Measurements from ENCODE around the gene MAN2A1.

The MAN2A1 gene

GRCh38 chr5:109718216-109718615, 28.5 kb downstream of the MAN2A1 start:
- Histone ChIP-seq H3K36me3 (ENCODE audit: control insufficient read depth, insufficient read depth, low read length) (peaks cover 6% of the 10 kb centered on the region), H3K4me1 (ENCODE audit: control insufficient read depth, insufficient read depth, low read length, poor library complexity, severe bottlenecking) (no peaks in the 10 kb centered on the region), H3K27me3 (replicated peaks; ENCODE audit: control insufficient read depth, insufficient read depth, low read length, poor library complexity, severe bottlenecking) (no peaks in the 10 kb centered on the region), H3K9me3 (ENCODE audit: control insufficient read depth, low read length) (no peaks in the 10 kb centered on the region), H3K4me3 (ENCODE audit: insufficient read depth, low read depth, low read length, poor library complexity, severe bottlenecking) (no peak overlapping the region), H3K27ac (ENCODE audit: insufficient read depth, low read length, poor library complexity, severe bottlenecking) (no peak overlapping the region)
- no peak for DNase-seq

GRCh38 chr5:109718632-109719031, 28.9 kb downstream of the MAN2A1 start:
- Histone ChIP-seq H3K27me3 (replicated peaks; ENCODE audit: control insufficient read depth, insufficient read depth, low read length, poor library complexity, severe bottlenecking) (no peaks in the 10 kb centered on the region), H3K36me3 (ENCODE audit: control insufficient read depth, insufficient read depth, low read length) (peaks cover 6% of the 10 kb centered on the region), H3K27ac (ENCODE audit: insufficient read depth, low read length, poor library complexity, severe bottlenecking) (no peak overlapping the region), H3K4me1 (ENCODE audit: control insufficient read depth, insufficient read depth, low read length, poor library complexity, severe bottlenecking) (no peaks in the 10 kb centered on the region), H3K4me3 (ENCODE audit: insufficient read depth, low read depth, low read length, poor library complexity, severe bottlenecking) (no peak overlapping the region), H3K9me3 (ENCODE audit: control insufficient read depth, low read length) (no peaks in the 10 kb centered on the region)
- DNase-seq: no peak

GRCh38 chr5:109719978-109720377, 30.3 kb downstream of the MAN2A1 start:
- Histone ChIP-seq H3K4me3 (ENCODE audit: insufficient read depth, low read depth, low read length, poor library complexity, severe bottlenecking) (no peak overlapping the region), H3K9me3 (ENCODE audit: control insufficient read depth, low read length) (no peaks in the 10 kb centered on the region), H3K36me3 (ENCODE audit: control insufficient read depth, insufficient read depth, low read length) (peaks cover 6% of the 10 kb centered on the region)

GRCh38 chr5:109721741-109722140, 32.0 kb downstream of the MAN2A1 start:
- Histone ChIP-seq H3K4me1 (ENCODE audit: control insufficient read depth, insufficient read depth, low read length, poor library complexity, severe bottlenecking) (no peaks in the 10 kb centered on the region), H3K27ac (ENCODE audit: insufficient read depth, low read length, poor library complexity, severe bottlenecking) (no peak overlapping the region), H3K27me3 (replicated peaks; ENCODE audit: control insufficient read depth, insufficient read depth, low read length, poor library complexity, severe bottlenecking) (no peaks in the 10 kb centered on the region), H3K9me3 (ENCODE audit: control insufficient read depth, low read length) (no peaks in the 10 kb centered on the region), H3K4me3 (ENCODE audit: insufficient read depth, low read depth, low read length, poor library complexity, severe bottlenecking) (no peak overlapping the region), H3K36me3 (ENCODE audit: control insufficient read depth, insufficient read depth, low read length) (peaks cover 6% of the 10 kb centered on the region)
- DNase-seq: no peak

More at GRCh38 chr5:109719978-109720377, 30.3 kb downstream of the MAN2A1 start:
- Histone ChIP-seq H3K27me3 (replicated peaks; ENCODE audit: control insufficient read depth, insufficient read depth, low read length, poor library complexity, severe bottlenecking) (no peaks in the 10 kb centered on the region), H3K27ac (ENCODE audit: insufficient read depth, low read length, poor library complexity, severe bottlenecking) (no peak overlapping the region), H3K4me1 (ENCODE audit: control insufficient read depth, insufficient read depth, low read length, poor library complexity, severe bottlenecking) (no peaks in the 10 kb centered on the region)
- DNase-seq: no peak

GRCh38 chr5:109723606-109724005, 33.9 kb downstream of the MAN2A1 start:
- no peaks in the 10 kb centered on the region for H3K4me1 ChIP-seq (ENCODE audit: control insufficient read depth, insufficient read depth, low read length, poor library complexity, severe bottlenecking)
- peaks cover 7% of the 10 kb centered on the region for H3K36me3 ChIP-seq (ENCODE audit: control insufficient read depth, insufficient read depth, low read length)
- H3K9me3 ChIP-seq (ENCODE audit: control insufficient read depth, low read length): no peaks in the 10 kb centered on the region
- no peak overlapping the region for H3K4me3 ChIP-seq (ENCODE audit: insufficient read depth, low read depth, low read length, poor library complexity, severe bottlenecking)
- H3K27ac ChIP-seq (ENCODE audit: insufficient read depth, low read length, poor library complexity, severe bottlenecking): no peak overlapping the region
- no peaks in the 10 kb centered on the region for H3K27me3 ChIP-seq (replicated peaks; ENCODE audit: control insufficient read depth, insufficient read depth, low read length, poor library complexity, severe bottlenecking)
- DNase-seq: no peak

- no peaks in the 10 kb centered on the region for H3K9me3 ChIP-seq (ENCODE audit: control insufficient read depth, low read length)
- H3K36me3 ChIP-seq (ENCODE audit: control insufficient read depth, insufficient read depth, low read length): peaks cover 14% of the 10 kb centered on the region
- no peaks in the 10 kb centered on the region for H3K4me1 ChIP-seq (ENCODE audit: control insufficient read depth, insufficient read depth, low read length, poor library complexity, severe bottlenecking)
- H3K4me3 ChIP-seq (ENCODE audit: insufficient read depth, low read depth, low read length, poor library complexity, severe bottlenecking): no peak overlapping the region
- no peak overlapping the region for H3K27ac ChIP-seq (ENCODE audit: insufficient read depth, low read length, poor library complexity, severe bottlenecking)
- DNase-seq: no peak
- no peaks in the 10 kb centered on the region for H3K27me3 ChIP-seq (replicated peaks; ENCODE audit: control insufficient read depth, insufficient read depth, low read length, poor library complexity, severe bottlenecking)
Observed at GRCh38 chr5:109725135-109725534, 35.4 kb downstream of the MAN2A1 start.

GRCh38 chr5:109739741-109740728, 50.3 kb downstream of the MAN2A1 start:
- H3K36me3 ChIP-seq (ENCODE audit: control insufficient read depth, insufficient read depth, low read length): peaks cover 8% of the 10 kb centered on the region
- H3K4me3 ChIP-seq (ENCODE audit: insufficient read depth, low read depth, low read length, poor library complexity, severe bottlenecking): no peak overlapping the region
- DNase-seq: no peak
- no peak overlapping the region for H3K27ac ChIP-seq (ENCODE audit: insufficient read depth, low read length, poor library complexity, severe bottlenecking)
- no peaks in the 10 kb centered on the region for H3K27me3 ChIP-seq (replicated peaks; ENCODE audit: control insufficient read depth, insufficient read depth, low read length, poor library complexity, severe bottlenecking)
- H3K9me3 ChIP-seq (ENCODE audit: control insufficient read depth, low read length): no peaks in the 10 kb centered on the region
- no peaks in the 10 kb centered on the region for H3K4me1 ChIP-seq (ENCODE audit: control insufficient read depth, insufficient read depth, low read length, poor library complexity, severe bottlenecking)

- Histone ChIP-seq H3K27me3 (replicated peaks; ENCODE audit: control insufficient read depth, insufficient read depth, low read length, poor library complexity, severe bottlenecking) (no peaks in the 10 kb centered on the region), H3K9me3 (ENCODE audit: control insufficient read depth, low read length) (no peaks in the 10 kb centered on the region), H3K4me1 (ENCODE audit: control insufficient read depth, insufficient read depth, low read length, poor library complexity, severe bottlenecking) (no peaks in the 10 kb centered on the region), H3K36me3 (ENCODE audit: control insufficient read depth, insufficient read depth, low read length) (peaks cover 8% of the 10 kb centered on the region), H3K27ac (ENCODE audit: insufficient read depth, low read length, poor library complexity, severe bottlenecking) (no peak overlapping the region), H3K4me3 (ENCODE audit: insufficient read depth, low read depth, low read length, poor library complexity, severe bottlenecking) (no peak overlapping the region)
- DNase-seq: no peak
Observed at GRCh38 chr5:109740966-109741365, 51.2 kb downstream of the MAN2A1 start.

GRCh38 chr5:109741390-109741789, 51.7 kb downstream of the MAN2A1 start:
- Histone ChIP-seq H3K4me1 (ENCODE audit: control insufficient read depth, insufficient read depth, low read length, poor library complexity, severe bottlenecking) (no peaks in the 10 kb centered on the region), H3K4me3 (ENCODE audit: insufficient read depth, low read depth, low read length, poor library complexity, severe bottlenecking) (no peak overlapping the region), H3K27ac (ENCODE audit: insufficient read depth, low read length, poor library complexity, severe bottlenecking) (no peak overlapping the region), H3K9me3 (ENCODE audit: control insufficient read depth, low read length) (no peaks in the 10 kb centered on the region), H3K36me3 (ENCODE audit: control insufficient read depth, insufficient read depth, low read length) (peaks cover 8% of the 10 kb centered on the region), H3K27me3 (replicated peaks; ENCODE audit: control insufficient read depth, insufficient read depth, low read length, poor library complexity, severe bottlenecking) (no peaks in the 10 kb centered on the region)
- no peak for DNase-seq

GRCh38 chr5:109743041-109743531, 53.4 kb downstream of the MAN2A1 start:
- no peak for DNase-seq

More at GRCh38 chr5:109743041-109743531, 53.4 kb downstream of the MAN2A1 start:
- Histone ChIP-seq H3K36me3 (ENCODE audit: control insufficient read depth, insufficient read depth, low read length) (peaks cover 8% of the 10 kb centered on the region), H3K4me1 (ENCODE audit: control insufficient read depth, insufficient read depth, low read length, poor library complexity, severe bottlenecking) (no peaks in the 10 kb centered on the region), H3K9me3 (ENCODE audit: control insufficient read depth, low read length) (no peaks in the 10 kb centered on the region), H3K27me3 (replicated peaks; ENCODE audit: control insufficient read depth, insufficient read depth, low read length, poor library complexity, severe bottlenecking) (no peaks in the 10 kb centered on the region), H3K27ac (ENCODE audit: insufficient read depth, low read length, poor library complexity, severe bottlenecking) (no peak overlapping the region), H3K4me3 (ENCODE audit: insufficient read depth, low read depth, low read length, poor library complexity, severe bottlenecking) (no peak overlapping the region)

Measured in effector memory CD4-positive, alpha-beta T cell (primary cell).